ENCODE data around the gene IWS1. TPM values are rescaled to one million over a fixed set of nuclear protein-coding genes. Genes with fewer than 3 reads are reported as not detected.
A peak's percentile ranks its signal among the peaks of the same experiment; 100 is the strongest.

IWS1 gene
- total RNA-seq, 8 experiments from 2014 or later: 40.1 to 56.7 (median 46.8) TPM

DNA sequence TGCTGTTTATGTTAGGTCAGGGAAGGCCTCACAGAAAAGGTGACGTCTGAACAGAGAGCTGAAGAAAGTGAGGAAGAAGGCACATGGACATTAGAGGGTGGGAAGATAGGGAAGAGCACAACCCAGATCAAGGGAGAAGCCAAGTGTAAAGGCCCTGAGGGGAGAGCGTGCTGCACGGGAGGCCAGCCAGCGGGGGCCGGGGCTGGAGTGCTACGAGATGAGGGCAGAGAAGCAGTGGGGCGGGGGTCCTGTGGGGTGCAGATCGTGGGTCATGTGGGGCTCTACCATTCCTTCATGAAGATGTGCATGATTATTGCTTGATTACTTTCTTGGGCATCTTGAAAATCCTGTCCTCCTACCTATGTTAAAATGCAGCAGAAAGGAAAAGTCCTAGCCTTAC is 57.2 kb downstream of the IWS1 start:
- Histone ChIP-seq H3K27ac (no peak overlapping the region), H3K4me3 (no peak overlapping the region), H3K4me1 (replicated peaks in 1 of 2) (no peaks in the 10 kb centered on the region)
- ATAC-seq (replicated peaks in 6 of 8): no peak
- in situ Hi-C loops (cut with MboI; ENCODE audit: low pct_unique_long_range_greater_than_20kb in 2 of 9, low sequenced_read_pairs in 9 of 9, unreplicated experiment in 9 of 9): loop anchor here in 1 of 9 experiments (25.0 kb wide), 1 partner anchor 282 kb away; no protein-coding TSS in a partner anchor
- 83 to 100% methylated on average over 1 of the region's 8 CpGs; no CpG with 5 or more reads in 8 of the 10 experiments for WGBS, 10 experiments

DNA sequence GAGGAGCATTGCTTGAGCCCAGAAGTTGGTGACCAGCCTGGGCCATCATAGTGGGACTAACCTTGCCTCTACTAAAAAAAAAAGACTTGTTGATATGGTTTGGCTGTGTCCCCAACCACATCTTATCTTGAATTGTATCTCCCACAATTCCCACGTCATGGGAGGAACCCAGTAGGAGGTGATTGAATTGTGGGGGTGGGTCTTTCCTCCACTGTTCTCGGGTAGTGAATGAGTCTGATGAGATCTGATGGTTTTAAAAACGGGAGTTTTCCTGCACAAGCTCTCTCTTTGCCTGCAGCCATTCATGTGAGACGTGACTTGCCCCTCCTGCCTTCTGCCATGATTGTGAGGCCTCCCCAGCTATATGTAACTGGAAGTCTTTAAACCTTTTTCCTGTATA is 61.0 kb downstream of the IWS1 start:
- Histone ChIP-seq H3K4me1 (replicated peaks in 1 of 2) (no peaks in the 10 kb centered on the region), H3K4me3 (no peak overlapping the region), H3K27ac (no peak overlapping the region)
- in situ Hi-C loops (cut with MboI; ENCODE audit: low pct_unique_long_range_greater_than_20kb in 2 of 9, low sequenced_read_pairs in 9 of 9, unreplicated experiment in 9 of 9): loop anchor here in 1 of 9 experiments (25.0 kb wide), 1 partner anchor 278 kb away; no protein-coding TSS in a partner anchor
- no peak for ATAC-seq (replicated peaks in 6 of 8)
- 20 to 83% (median 66%) methylated on average over 1 to 3 of the region's 4 CpGs; no CpG with 5 or more reads in 5 of the 10 experiments for WGBS, 10 experiments

DNA sequence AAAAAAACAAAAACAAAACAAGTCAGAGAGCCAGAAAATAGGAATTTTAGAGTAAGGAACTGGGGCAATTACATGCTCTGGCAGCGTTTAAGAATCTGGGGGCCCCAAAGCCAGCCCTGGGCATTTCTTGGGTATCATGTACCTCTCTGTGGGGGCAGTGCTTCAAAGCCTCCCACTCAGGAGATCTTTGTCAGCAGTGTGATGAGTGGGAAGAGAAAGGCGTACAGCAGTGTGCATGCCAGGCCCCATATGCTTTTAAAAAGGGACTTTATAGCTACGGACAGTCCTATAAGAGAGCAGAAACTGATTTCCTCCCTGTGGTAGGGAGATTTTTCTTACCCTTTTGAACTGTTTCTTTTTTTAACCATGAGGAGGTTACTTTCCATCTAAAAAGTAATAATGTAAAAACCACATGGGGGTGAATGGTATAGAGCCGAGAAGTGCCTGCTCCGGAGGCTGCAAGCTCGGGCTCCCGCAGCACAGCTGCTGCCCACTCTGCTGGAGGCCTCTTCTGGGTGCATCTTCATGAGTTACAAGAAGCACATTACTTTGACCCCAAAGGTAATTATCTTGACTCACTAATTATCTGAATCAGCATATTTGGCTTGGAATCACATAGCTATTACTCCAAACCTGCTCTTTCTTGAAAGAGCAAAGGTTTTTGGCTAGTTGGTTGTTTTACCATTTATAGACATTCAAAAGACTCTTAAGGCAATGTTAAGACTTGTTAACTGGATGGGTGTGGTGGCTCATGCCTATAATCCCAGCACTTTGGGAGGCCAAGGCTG is 61.6 kb downstream of the IWS1 start:
- Histone ChIP-seq H3K27ac (no peak overlapping the region), H3K4me3 (no peak overlapping the region), H3K4me1 (replicated peaks in 1 of 2) (no peaks in the 10 kb centered on the region)
- peak in 1 of 8 experiments; percentile 14 for ATAC-seq (replicated peaks in 6 of 8)
- in situ Hi-C loops (cut with MboI; ENCODE audit: low pct_unique_long_range_greater_than_20kb in 2 of 9, low sequenced_read_pairs in 9 of 9, unreplicated experiment in 9 of 9): loop anchor here in 1 of 9 experiments (25.0 kb wide), 1 partner anchor 277 kb away; no protein-coding TSS in a partner anchor
- WGBS, 10 experiments: 76 to 100% (median 97%) methylated on average over 1 to 6 of the region's 7 CpGs; no CpG with 5 or more reads in 2 of the 10 experiments

DNA sequence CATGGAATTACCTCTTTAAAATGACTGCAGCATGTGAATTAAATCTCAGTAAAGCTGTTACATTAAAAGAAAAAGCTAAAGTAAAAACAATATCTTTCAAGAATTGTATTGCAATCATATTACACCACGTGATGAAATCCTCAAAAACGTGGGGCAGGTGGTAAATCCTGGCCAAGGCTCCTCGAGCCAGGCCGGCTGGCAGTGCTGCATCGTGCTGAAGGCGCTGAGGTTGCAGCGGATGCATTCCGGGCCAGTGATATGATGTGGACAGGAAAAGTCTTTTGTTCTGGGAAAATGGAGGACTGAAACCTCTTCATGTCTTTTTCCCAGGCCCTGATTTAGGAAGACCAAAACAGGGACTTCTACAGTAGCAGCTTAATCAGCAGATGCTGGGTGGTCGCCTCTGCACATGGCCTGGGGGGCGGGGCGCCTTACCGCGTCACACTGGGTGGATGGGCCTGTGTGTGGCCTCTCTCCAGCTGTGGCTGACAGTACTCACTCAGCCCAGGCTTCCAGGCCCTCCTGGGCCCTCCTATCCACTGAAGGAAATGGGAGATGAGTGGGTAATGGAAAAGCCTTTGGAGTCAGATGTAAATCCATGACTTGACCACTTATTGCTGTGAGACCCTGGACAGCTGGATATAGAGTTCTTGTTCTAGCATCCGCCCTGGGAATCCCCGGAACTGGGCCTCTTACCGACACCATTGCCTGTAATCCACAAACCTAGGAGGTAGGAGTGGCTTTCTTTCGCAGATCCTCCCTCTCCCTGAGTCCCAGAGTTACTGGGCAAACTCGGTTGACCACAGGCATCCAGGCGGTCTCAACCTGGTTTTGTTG is 62.9 kb downstream of the IWS1 start:
- Histone ChIP-seq H3K4me1 (replicated peaks in 1 of 2) (no peaks in the 10 kb centered on the region), H3K4me3 (no peak overlapping the region), H3K27ac (no peak overlapping the region)
- peak; percentile 62 to 86 (median 77) for ATAC-seq (replicated peaks in 6 of 8)
- in situ Hi-C loops (cut with MboI; ENCODE audit: low pct_unique_long_range_greater_than_20kb in 2 of 9, low sequenced_read_pairs in 9 of 9, unreplicated experiment in 9 of 9): loop anchor here in 1 of 9 experiments (25.0 kb wide), 1 partner anchor 276 kb away; no protein-coding TSS in a partner anchor
- WGBS, 10 experiments: 20 to 84% (median 76%) methylated on average over 3 to 18 of the region's 19 CpGs

DNA sequence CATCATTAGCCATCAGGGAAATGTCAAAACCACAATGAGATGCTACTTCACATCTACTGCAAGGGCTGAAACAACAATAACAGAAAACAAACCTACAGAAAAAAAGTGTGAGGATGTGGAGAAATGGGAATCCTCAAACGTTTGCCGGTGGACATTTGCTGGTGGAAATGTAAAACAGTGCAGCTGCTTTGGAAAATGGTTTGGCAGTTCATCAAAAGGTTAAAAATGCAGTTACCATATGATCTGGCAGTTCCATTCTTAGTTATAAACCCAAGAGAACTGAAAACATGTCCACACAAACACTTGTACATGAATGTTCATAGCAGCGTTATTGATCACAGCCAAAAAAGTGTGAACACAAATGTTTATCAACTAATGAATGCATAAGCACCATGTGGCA is 63.8 kb downstream of the IWS1 start:
- in situ Hi-C loops (cut with MboI; ENCODE audit: low pct_unique_long_range_greater_than_20kb in 2 of 9, low sequenced_read_pairs in 9 of 9, unreplicated experiment in 9 of 9): loop anchor here in 1 of 9 experiments (25.0 kb wide), 1 partner anchor 275 kb away; no protein-coding TSS in a partner anchor
- H3K4me3 ChIP-seq: no peak overlapping the region
- 10 to 100% (median 88%) methylated on average over 1 to 3 of the region's 3 CpGs for WGBS, 10 experiments
- H3K4me1 ChIP-seq (replicated peaks in 1 of 2): no peaks in the 10 kb centered on the region
- ATAC-seq (replicated peaks in 6 of 8): peak in 2 of 8 experiments; percentile 11 to 36
- H3K27ac ChIP-seq: no peak overlapping the region

DNA sequence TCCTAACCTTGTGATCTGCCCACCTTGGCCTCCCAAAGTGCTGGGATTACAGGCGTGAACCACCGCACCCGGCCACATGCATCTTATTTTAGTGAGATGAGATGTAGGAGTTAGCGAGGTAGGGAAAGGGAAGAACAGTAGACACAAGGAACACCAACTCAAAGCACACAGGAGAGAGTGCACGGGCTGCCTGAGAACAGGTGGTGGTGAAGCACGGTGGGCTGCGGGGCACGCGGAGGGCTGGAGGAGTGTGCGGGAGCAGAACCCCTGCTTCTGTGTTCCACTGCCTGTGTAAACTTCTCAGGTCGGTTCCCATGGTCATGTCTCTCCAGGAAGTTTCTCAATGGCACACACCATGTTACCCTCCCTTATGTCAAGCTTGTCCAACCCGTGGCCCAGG is 69.3 kb downstream of the IWS1 start:
- H3K4me3 ChIP-seq: no peak overlapping the region
- H3K27ac ChIP-seq: no peak overlapping the region
- H3K4me1 ChIP-seq (replicated peaks in 1 of 2): peaks cover 0 to 3% of the 10 kb centered on the region in 2 donors
- WGBS, 10 experiments: 48 to 100% (median 96%) methylated on average over 1 to 9 of the region's 12 CpGs; no CpG with 5 or more reads in 2 of the 10 experiments
- no peak for ATAC-seq (replicated peaks in 6 of 8)
- in situ Hi-C loops (cut with MboI; ENCODE audit: low pct_unique_long_range_greater_than_20kb in 2 of 9, low sequenced_read_pairs in 9 of 9, unreplicated experiment in 9 of 9): loop anchor here in 1 of 9 experiments (25.0 kb wide), 1 partner anchor 270 kb away; no protein-coding TSS in a partner anchor

DNA sequence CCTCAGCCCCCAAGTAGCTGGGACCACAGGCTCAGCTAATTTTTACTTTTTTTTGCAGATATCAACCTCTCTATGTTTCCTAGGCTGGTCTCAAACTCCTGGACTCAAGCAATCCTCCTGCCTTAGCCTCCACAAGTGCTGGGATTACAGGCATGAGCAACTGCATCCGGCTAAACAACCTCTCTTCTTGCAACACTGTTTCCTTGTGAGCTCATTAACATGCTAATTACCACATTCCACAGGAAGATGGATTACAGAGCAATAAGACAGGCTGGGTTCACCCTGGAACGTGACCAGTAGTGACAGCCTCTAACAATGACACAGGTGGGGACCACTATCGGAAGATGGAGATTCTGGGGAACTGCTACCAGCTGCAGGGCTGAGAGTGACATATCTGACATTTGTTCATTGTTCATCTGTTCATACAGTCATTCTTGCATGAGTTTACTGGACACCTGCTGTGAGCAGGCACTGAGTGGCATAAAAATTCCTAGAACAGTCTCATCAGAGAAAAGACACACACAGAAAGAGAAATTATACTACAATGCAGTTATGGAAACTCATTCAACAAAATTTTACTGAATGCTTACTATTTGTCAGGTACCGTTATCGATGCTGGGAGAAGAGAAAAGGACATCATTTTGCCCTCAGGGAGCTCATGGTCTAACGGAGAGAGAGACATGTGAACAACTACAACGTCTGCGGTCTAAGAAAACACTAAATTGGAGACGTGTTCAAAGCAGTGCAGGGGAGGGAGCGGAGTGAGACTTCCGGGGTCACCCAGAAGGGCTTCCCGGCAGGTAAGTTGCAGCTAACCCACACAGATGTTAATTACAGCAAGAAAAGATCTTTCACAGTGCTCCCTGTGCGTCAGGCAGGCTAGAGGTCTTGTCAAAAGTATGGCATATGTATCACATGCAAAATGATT is 70.5 kb downstream of the IWS1 start:
- 17 to 94% (median 42%) methylated on average over 1 to 10 of the region's 13 CpGs; no CpG with 5 or more reads in 2 of the 10 experiments for WGBS, 10 experiments
- in situ Hi-C loops (cut with MboI; ENCODE audit: low pct_unique_long_range_greater_than_20kb in 2 of 9, low sequenced_read_pairs in 9 of 9, unreplicated experiment in 9 of 9): loop anchor here in 1 of 9 experiments (25.0 kb wide), 1 partner anchor 269 kb away; no protein-coding TSS in a partner anchor
- Histone ChIP-seq H3K4me3 (no peak overlapping the region), H3K27ac (no peak overlapping the region), H3K4me1 (replicated peaks in 1 of 2) (peaks cover 0 to 3% of the 10 kb centered on the region in 2 donors)
- peak in 7 of 8 experiments; percentile 23 to 73 (median 44) for ATAC-seq (replicated peaks in 6 of 8)

DNA sequence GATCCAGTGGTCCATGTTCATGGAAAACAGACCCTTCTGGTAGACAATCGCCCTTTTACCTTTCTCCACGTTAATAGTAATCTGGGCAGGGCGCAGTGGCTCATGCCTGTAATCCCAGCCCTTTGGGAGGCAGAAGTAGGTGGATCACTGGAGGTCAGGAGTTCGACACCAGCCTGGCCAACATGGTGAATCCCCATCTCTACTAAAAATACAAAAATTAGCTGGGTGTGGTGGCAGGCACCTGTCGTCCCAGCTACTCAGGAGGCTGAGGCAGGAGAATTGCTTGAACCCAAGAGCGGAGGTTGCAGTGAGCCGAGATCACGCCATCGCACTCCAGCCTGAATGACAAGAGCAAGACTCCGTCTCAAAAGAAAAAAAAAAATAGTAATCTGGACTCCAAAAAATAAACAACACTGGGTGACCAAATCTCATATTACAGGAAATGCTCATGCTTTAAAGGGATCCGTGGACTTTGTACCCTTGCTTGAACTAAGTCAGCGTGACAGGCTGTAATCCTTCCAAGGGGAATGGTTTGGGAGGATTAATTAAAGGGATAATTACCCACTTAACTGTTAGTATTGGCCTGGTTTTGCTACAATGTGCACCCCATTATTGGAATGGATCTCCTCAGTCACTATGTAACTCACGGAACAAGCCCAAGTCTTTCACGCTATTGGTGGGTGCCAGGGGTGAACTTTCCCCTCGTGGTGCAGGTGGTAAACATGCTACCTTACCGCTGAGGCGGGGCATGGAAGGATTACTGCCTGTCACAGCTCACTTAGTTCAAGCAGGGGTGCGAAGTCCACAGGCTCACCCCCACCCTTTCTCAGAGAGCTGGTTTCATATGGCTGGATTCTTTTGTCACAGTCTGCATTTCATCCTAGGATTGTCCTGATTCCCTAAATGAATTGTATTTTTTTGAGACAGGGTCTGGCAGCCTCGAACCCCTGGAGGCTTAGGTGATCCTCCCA is 71.4 kb downstream of the IWS1 start:
- Histone ChIP-seq H3K27ac (no peak overlapping the region), H3K4me1 (replicated peaks in 1 of 2) (peaks cover 0 to 3% of the 10 kb centered on the region in 2 donors), H3K4me3 (no peak overlapping the region)
- ATAC-seq (replicated peaks in 6 of 8): no peak
- WGBS, 10 experiments: 47 to 97% (median 90%) methylated on average over 3 to 11 of the region's 19 CpGs
- in situ Hi-C loops (cut with MboI; ENCODE audit: low pct_unique_long_range_greater_than_20kb in 2 of 9, low sequenced_read_pairs in 9 of 9, unreplicated experiment in 9 of 9): loop anchor here in 1 of 9 experiments (25.0 kb wide), 1 partner anchor 268 kb away; no protein-coding TSS in a partner anchor

DNA sequence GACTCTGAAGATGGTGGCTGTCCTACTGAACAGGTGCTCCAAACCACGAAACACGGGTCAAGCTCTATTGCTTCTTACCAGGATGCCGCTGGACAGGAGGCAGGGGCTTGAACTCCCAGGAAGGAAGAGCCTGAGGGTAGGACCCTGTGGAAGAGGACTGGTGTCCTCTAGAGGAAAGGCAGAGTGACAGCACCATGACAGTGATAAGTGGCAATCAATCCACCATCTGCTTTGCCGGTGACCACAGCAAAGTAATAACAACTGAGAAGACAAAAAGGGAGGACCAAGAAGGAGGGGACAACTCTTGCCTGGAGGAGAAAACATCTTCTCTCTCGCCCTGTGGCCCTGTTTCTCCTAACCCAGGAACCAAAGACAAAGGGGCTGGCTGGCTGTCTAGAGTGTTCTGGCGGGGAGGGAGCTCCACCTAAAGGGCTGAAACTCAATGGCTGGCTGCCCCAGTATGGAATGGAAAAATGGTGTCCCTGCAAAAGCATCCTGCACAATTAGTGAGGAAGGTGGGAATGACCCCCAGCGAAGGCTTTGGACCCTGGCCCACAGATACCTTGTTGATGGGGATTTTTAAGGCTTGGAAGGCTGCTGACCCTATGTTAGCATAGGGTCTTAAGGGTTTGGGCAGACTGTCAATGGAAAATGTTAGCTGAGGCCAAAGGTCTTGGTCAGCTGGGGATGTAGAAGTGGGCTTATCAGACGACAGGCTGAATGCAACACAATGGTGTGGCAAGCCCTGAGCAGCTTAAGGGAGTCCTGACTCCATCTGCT is 72.7 kb downstream of the IWS1 start:
- in situ Hi-C loops (cut with MboI; ENCODE audit: low pct_unique_long_range_greater_than_20kb in 2 of 9, low sequenced_read_pairs in 9 of 9, unreplicated experiment in 9 of 9): loop anchor here in 1 of 9 experiments (25.0 kb wide), 1 partner anchor 266 kb away; no protein-coding TSS in a partner anchor
- Histone ChIP-seq H3K27ac (no peak overlapping the region), H3K4me3 (no peak overlapping the region), H3K4me1 (replicated peaks in 1 of 2) (peaks cover 0 to 3% of the 10 kb centered on the region in 2 donors)
- 40 to 96% (median 80%) methylated on average over 1 to 5 of the region's 8 CpGs; no CpG with 5 or more reads in 2 of the 10 experiments for WGBS, 10 experiments
- ATAC-seq (replicated peaks in 6 of 8): no peak

DNA sequence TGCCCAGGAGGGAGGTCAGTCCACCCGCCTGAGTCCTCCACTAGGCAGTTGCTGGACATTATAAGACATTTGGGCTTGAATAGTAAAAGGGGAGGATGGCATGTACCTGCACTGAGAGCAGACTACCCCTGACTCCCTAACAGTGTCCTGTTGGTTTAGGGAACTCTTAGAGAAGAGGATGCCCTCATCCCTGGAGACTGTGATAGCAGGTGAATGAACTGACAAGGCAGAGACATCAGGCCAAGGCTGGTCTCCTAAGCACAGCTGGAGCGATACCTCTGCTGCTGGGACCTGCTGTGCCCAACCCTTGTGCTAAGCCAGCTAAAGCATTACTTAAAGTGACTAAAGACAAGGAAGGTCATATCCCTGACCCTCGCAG is 73.3 kb downstream of the IWS1 start:
- no peak for ATAC-seq (replicated peaks in 6 of 8)
- Histone ChIP-seq H3K27ac (no peak overlapping the region), H3K4me3 (no peak overlapping the region), H3K4me1 (replicated peaks in 1 of 2) (peaks cover 0 to 3% of the 10 kb centered on the region in 2 donors)
- 67 to 100% (median 93%) methylated on average over 1 to 3 of the region's 3 CpGs; no CpG with 5 or more reads in 5 of the 10 experiments for WGBS, 10 experiments
- in situ Hi-C loops (cut with MboI; ENCODE audit: low pct_unique_long_range_greater_than_20kb in 2 of 9, low sequenced_read_pairs in 9 of 9, unreplicated experiment in 9 of 9): loop anchor here in 1 of 9 experiments (25.0 kb wide), 1 partner anchor 266 kb away; no protein-coding TSS in a partner anchor
